Activated naive CD4-positive, alpha-beta T cell treated with anti-CD3 and anti-CD28 coated beads, Interleukin-2, amount 50 U/mL, for 72 hours (primary cell): ENCODE data around the gene OR4C46. TPM values are rescaled to one million over a fixed set of nuclear protein-coding genes. Genes with fewer than 3 reads are reported as not detected.
"Not testable (repeated sequence)": the region's sequence is repeated elsewhere in the genome, so short reads cannot be mapped to it uniquely, and the experiment has no call there.

Experiments used
- ATAC-seq, 2 donors: fragments of 150-1000 bp; cut with Tn5 transposase; 2 replicates each; pipeline ENCODE4 v1.10.0; 2021; ENCODE audit warnings: mild to moderate bottlenecking in 2 of 2, moderate library complexity in 2 of 2
- DNase-seq, 2 donors: peaks; one replicate each; pipeline ENCODE4 v3.0.0; 2021 to 2022; ENCODE audit warnings: low spot score in 2 of 2
- H3K27ac Mint-ChIP-seq, 2 donors: one replicate each; pipeline ENCODE4 v1.8.0; 2022; ENCODE audit warnings: mild to moderate bottlenecking in 2 of 2, mixed read lengths in 2 of 2
- H3K36me3 Mint-ChIP-seq, 2 donors: one replicate each; pipeline ENCODE4 v1.8.0; 2022; ENCODE audit warnings: mixed read lengths in 2 of 2
- H3K9me3 Mint-ChIP-seq, 2 donors: one replicate each; pipeline ENCODE4 v1.8.0; 2022; ENCODE audit warnings: mixed read lengths in 2 of 2
- total RNA-seq, 2 donors: library from RNA; stranded (reverse); gene quantifications; one replicate each; pipeline ENCODE4 v1.2.3, GENCODE V29; 2022

Gene OR4C46
- not detected for total RNA-seq

GRCh38 chr11:54603898-54604297, at the start of gene OR4C46:
TSS of gene OR4C46 (minus strand) at chr11:54603998. CDS start at chr11:54603998, 0 bp downstream.
- no peak for DNase-seq
- H3K9me3 Mint-ChIP-seq, result peaks cover 28 to 29% of the 10 kb centered on the region in 2 donors
- ATAC-seq, result no peak
- H3K36me3 Mint-ChIP-seq, result no peaks in the 10 kb centered on the region
- H3K27ac Mint-ChIP-seq, result no peak within 1 kb of the TSS

GRCh38 chr11:54645606-54646005, 41.8 kb upstream of the OR4C46 start:
- not testable (repeated sequence) for H3K36me3 Mint-ChIP-seq, DNase-seq, H3K27ac Mint-ChIP-seq, ATAC-seq
- H3K9me3 Mint-ChIP-seq, result peaks cover 11 to 12% of the 10 kb centered on the region in 2 donors

GRCh38 chr11:54561439-54561838, 42.4 kb downstream of the OR4C46 start:
- DNase-seq, ATAC-seq, H3K27ac Mint-ChIP-seq: not testable (repeated sequence)
- Mint-ChIP-seq H3K36me3 (peaks cover 6 to 29% of the 10 kb centered on the region in 2 donors), H3K9me3 (peaks cover 37 to 43% of the 10 kb centered on the region in 2 donors)

- no peak for DNase-seq
- H3K9me3 Mint-ChIP-seq, result peaks cover 36 to 37% of the 10 kb centered on the region in 2 donors
- H3K27ac Mint-ChIP-seq, result no peak overlapping the region
- H3K36me3 Mint-ChIP-seq, result peaks cover 6 to 23% of the 10 kb centered on the region in 2 donors
- no peak for ATAC-seq
Observed at GRCh38 chr11:54558919-54559318, 44.9 kb downstream of the OR4C46 start.

- DNase-seq, result no peak
- no peak for ATAC-seq
- Mint-ChIP-seq H3K9me3 (peaks cover 37 to 38% of the 10 kb centered on the region in 2 donors), H3K27ac (no peak overlapping the region), H3K36me3 (peaks cover 6 to 22% of the 10 kb centered on the region in 2 donors)
Observed at GRCh38 chr11:54558407-54558806, 45.4 kb downstream of the OR4C46 start.

Other genes starting within 250 kb of the OR4C46 start
- gene OR4A5, start 102.8 kb upstream of the OR4C46 start, total RNA-seq, result not detected